IMR-90 (cell line): Measurements from ENCODE around the gene TXNL1. TPM values are rescaled to one million over a fixed set of nuclear protein-coding genes. Genes with fewer than 3 reads are reported as not detected.

Source experiments
- ATAC-seq: fragments of 200-7000 bp; cut with Tn5 transposase; 2 replicates; pipeline ENCODE4 v1.9.1; 2020; ENCODE audit warnings: low read depth, mild to moderate bottlenecking, moderate library complexity
- BruUV-seq: library from RNA; stranded (reverse); fragments of 400-500 nt; replicated peaks from 2 replicates; lab custom pipeline; 2021; lab: Mats Ljungman, UMichigan
- CTCF ChIA-PET: fragments of 300-600 bp; formaldehyde crosslinking; extraction: SDS; loops from one replicate; lab custom pipeline; 2021; ENCODE audit warnings: antibody characterized with exemption; lab: Yijun Ruan, JAX
- POLR2A ChIA-PET: fragments of 300-600 bp; sonication (Branson Sonifier 250); formaldehyde crosslinking; loops from one replicate; lab custom pipeline; 2022; ENCODE audit warnings: antibody characterized with exemption; ENCODE audit not compliant: unreplicated experiment; lab: Charles Lee
- DNase-seq: peaks from one replicate; pipeline ENCODE4 v3.0.0; 2013
- H2AFZ ChIP-seq: replicated peaks from 2 replicates; pipeline ENCODE3; 2013; ENCODE audit warnings: low read length, mild to moderate bottlenecking; ENCODE audit not compliant: poor library complexity
- H2AK5ac ChIP-seq: 2 replicates; pipeline ENCODE4 v1.6.1; 2013; ENCODE audit warnings: low read depth, low read length, inconsistent platforms
- H2AK9ac ChIP-seq: replicated peaks from 2 replicates; pipeline ENCODE3; 2013; ENCODE audit warnings: mild to moderate bottlenecking, low read depth, low read length, moderate library complexity; ENCODE audit not compliant: poor library complexity
- H2BK120ac ChIP-seq: 2 replicates; pipeline ENCODE4 v1.6.1; 2013; ENCODE audit warnings: low read depth, low read length, inconsistent platforms
- H2BK15ac ChIP-seq: 3 replicates; pipeline ENCODE4 v1.6.1; 2013; ENCODE audit warnings: low read depth, low read length, inconsistent platforms
- H2BK20ac ChIP-seq: 2 replicates; pipeline ENCODE4 v1.6.1; 2013; ENCODE audit warnings: low read depth, mild to moderate bottlenecking, inconsistent platforms, low read length, moderate library complexity
- H2BK5ac ChIP-seq: 2 replicates; pipeline ENCODE4 v1.6.1; 2013; ENCODE audit warnings: mild to moderate bottlenecking, low read depth, low read length, inconsistent platforms; ENCODE audit not compliant: poor library complexity, severe bottlenecking
- H3K14ac ChIP-seq: replicated peaks from 2 replicates; pipeline ENCODE4 v1.6.1; 2013; ENCODE audit warnings: low read depth, low read length, inconsistent platforms
- H3K18ac ChIP-seq: 2 replicates; pipeline ENCODE4 v1.6.1; 2013; ENCODE audit warnings: low read depth, low read length, control low read depth
- H3K23ac ChIP-seq: 2 replicates; pipeline ENCODE4 v1.6.1; 2013; ENCODE audit warnings: low read depth, low read length, inconsistent platforms
- H3K27ac ChIP-seq: 2 replicates; pipeline ENCODE4 v1.5.1; 2013; ENCODE audit warnings: mild to moderate bottlenecking, control low read depth, low read length; ENCODE audit not compliant: insufficient read depth
- H3K27me3 ChIP-seq: 2 replicates; pipeline ENCODE4 v1.6.1; 2013; ENCODE audit warnings: low read length; ENCODE audit not compliant: control insufficient read depth, insufficient read depth
- H3K36me3 ChIP-seq: 2 replicates; pipeline ENCODE4 v1.6.1; 2013; ENCODE audit warnings: low read length, mixed read lengths; ENCODE audit not compliant: control insufficient read depth, insufficient read depth
- H3K4ac ChIP-seq: 2 replicates; pipeline ENCODE4 v1.6.1; 2013; ENCODE audit warnings: low read depth, low read length, inconsistent platforms
- H3K4me1 ChIP-seq: 2 replicates; pipeline ENCODE4 v1.6.1; 2013; ENCODE audit warnings: low read length, mixed read lengths; ENCODE audit not compliant: control insufficient read depth, insufficient read depth
- H3K4me2 ChIP-seq: 2 replicates; pipeline ENCODE4 v1.6.1; 2013; ENCODE audit warnings: low read depth, mild to moderate bottlenecking, control low read depth, low read length, moderate library complexity
- H3K4me3 ChIP-seq: 2 replicates; pipeline ENCODE4 v1.5.1; 2013; ENCODE audit warnings: low read depth, mild to moderate bottlenecking, control low read depth, low read length, moderate library complexity; ENCODE audit not compliant: insufficient read depth
- H3K56ac ChIP-seq: 2 replicates; pipeline ENCODE4 v1.6.1; 2013; ENCODE audit warnings: low read length, inconsistent platforms; ENCODE audit not compliant: insufficient read depth; ENCODE audit errors: extremely low read depth
- H3K79me1 ChIP-seq, 2 experiments: 2 replicates each; pipeline ENCODE4 v1.6.1; 2013; ENCODE audit warnings: low read length in 2 of 2, inconsistent platforms in 1 of 2, low read depth in 1 of 2
- H3K9ac ChIP-seq: 2 replicates; pipeline ENCODE4 v1.6.1; 2013; ENCODE audit warnings: low read depth, low read length, control low read depth
- H3K9me1 ChIP-seq: 2 replicates; pipeline ENCODE4 v1.6.1; 2013; ENCODE audit warnings: low read length, inconsistent platforms; ENCODE audit not compliant: insufficient read depth
- H3K9me3 ChIP-seq: 2 replicates; pipeline ENCODE4 v1.6.1; 2013; ENCODE audit warnings: low read length; ENCODE audit not compliant: control insufficient read depth, insufficient read depth
- H4K20me1 ChIP-seq: 2 replicates; pipeline ENCODE4 v1.6.1; 2013; ENCODE audit warnings: low read length, inconsistent platforms; ENCODE audit not compliant: insufficient read depth
- H4K5ac ChIP-seq: 2 replicates; pipeline ENCODE4 v1.6.1; 2013; ENCODE audit warnings: mild to moderate bottlenecking, low read depth, low read length, control low read depth
- H4K8ac ChIP-seq, 2 experiments: 2 replicates each; pipeline ENCODE4 v1.6.1; 2013; ENCODE audit warnings: low read depth in 2 of 2, low read length in 2 of 2, control low read depth in 1 of 2, inconsistent platforms in 1 of 2
- H4K91ac ChIP-seq: 2 replicates; pipeline ENCODE4 v1.6.1; 2013; ENCODE audit warnings: low read depth, low read length, inconsistent platforms; ENCODE audit not compliant: insufficient read depth
- BHLHE40 ChIP-seq: fragments of 150-350 bp; IDR thresholded peaks from 2 replicates; pipeline ENCODE4 v1.6.1; 2016; ENCODE audit warnings: mild to moderate bottlenecking, low read depth, low read length
- CEBPB ChIP-seq: IDR thresholded peaks from 2 replicates; pipeline ENCODE4 v1.6.1; 2012; ENCODE audit warnings: low read depth, low read length, improper control_type of control experiment
- CHD1 ChIP-seq: IDR thresholded peaks from 2 replicates; pipeline ENCODE4 v1.6.1; 2012; ENCODE audit warnings: low read depth, low read length, improper control_type of control experiment
- MAFK ChIP-seq: IDR thresholded peaks from 2 replicates; pipeline ENCODE4 v1.6.1; 2012; ENCODE audit warnings: low read depth, low read length, improper control_type of control experiment
- MAZ ChIP-seq: IDR thresholded peaks from 2 replicates; pipeline ENCODE4 v1.6.1; 2012; ENCODE audit warnings: low read depth, mild to moderate bottlenecking, low read length, improper control_type of control experiment, moderate library complexity, borderline replicate concordance
- MXI1 ChIP-seq: IDR thresholded peaks from 2 replicates; pipeline ENCODE4 v1.6.1; 2012; ENCODE audit warnings: low read depth, mild to moderate bottlenecking, low read length, moderate library complexity, borderline replicate concordance
- NFE2L2 ChIP-seq: fragments of 150-350 bp; IDR thresholded peaks from 2 replicates; pipeline ENCODE4 v1.6.1; 2016; ENCODE audit warnings: low read depth, mild to moderate bottlenecking, low read length
- POLR2A ChIP-seq: IDR thresholded peaks from 2 replicates; pipeline ENCODE4 v1.6.1; 2012; ENCODE audit warnings: mild to moderate bottlenecking, low read depth, low read length
- RAD21 ChIP-seq: IDR thresholded peaks from 2 replicates; pipeline ENCODE4 v1.6.1; 2012; ENCODE audit warnings: low read length, improper control_type of control experiment
- RCOR1 ChIP-seq: IDR thresholded peaks from 2 replicates; pipeline ENCODE4 v1.6.1; 2012; ENCODE audit warnings: mild to moderate bottlenecking, low read length, improper control_type of control experiment; ENCODE audit not compliant: insufficient replicate concordance
- RFX5 ChIP-seq: IDR thresholded peaks from 2 replicates; pipeline ENCODE4 v1.8.0; 2012; ENCODE audit warnings: low read depth, mild to moderate bottlenecking, low read length, moderate library complexity
- SMC3 ChIP-seq: fragments of 150-350 bp; IDR thresholded peaks from 2 replicates; pipeline ENCODE4 v1.6.1; 2016; ENCODE audit warnings: low read depth, mild to moderate bottlenecking, antibody characterized with exemption, low read length, moderate library complexity
- WGBS, 2 experiments: methylation state at CpG; one replicate each; pipeline versions ENCODE4 v1.1.5 to v1.1.7; 2013; ENCODE audit warnings: missing lambda C conversion rate in 2 of 2; ENCODE audit not compliant: insufficient read length in 1 of 2; ENCODE audit errors: extremely low coverage in 2 of 2; 5-methylcytosine and 5-hydroxymethylcytosine counted together
- dilution Hi-C: fragments of 300-500 bp; cut with HindIII; formaldehyde crosslinking; loops from one replicate; pipeline ENCODE4 v1.14.3; 2018; ENCODE audit warnings: low sequenced_read_pairs; ENCODE audit not compliant: unreplicated experiment
- in situ Hi-C: fragments of 300-500 bp; cut with MboI; formaldehyde crosslinking; loops from 3 replicates; pipeline ENCODE4 v1.14.3; 2019; ENCODE audit warnings: low sequenced_read_pairs, inconsistent platforms, mixed read lengths
- intact Hi-C: fragments of 100-400 bp; cut with micrococcal nuclease; formaldehyde crosslinking; loops from 2 replicates; pipeline ENCODE4 v1.10.0; 2022
- polyA plus RNA-seq, 3 experiments: library from polyadenylated mRNA; depleted of rRNA; stranded (reverse); fragments of >200 nt; gene quantifications; 2 replicates each; pipeline ENCODE4 v1.2.3, GENCODE V29; 2012; ENCODE audit warnings: low replicate concordance in 1 of 3
- total RNA-seq: library from RNA; depleted of rRNA; stranded (reverse); fragments of >200 nt; gene quantifications from 2 replicates; pipeline ENCODE4 v1.2.3, GENCODE V29; 2012
- TF ChIP-seq, protein P1 (sequence below): fragments of 150-350 bp; IDR thresholded peaks from 2 replicates; pipeline ENCODE4 v1.6.1; 2017; ENCODE audit warnings: mild to moderate bottlenecking, antibody characterized with exemption, low read length, low read depth

Gene TXNL1
- total and polyA plus RNA-seq, 2 of the 4 experiments (the other 2 are of a cell fraction) = 38.7 to 62.5 TPM

DNA sequence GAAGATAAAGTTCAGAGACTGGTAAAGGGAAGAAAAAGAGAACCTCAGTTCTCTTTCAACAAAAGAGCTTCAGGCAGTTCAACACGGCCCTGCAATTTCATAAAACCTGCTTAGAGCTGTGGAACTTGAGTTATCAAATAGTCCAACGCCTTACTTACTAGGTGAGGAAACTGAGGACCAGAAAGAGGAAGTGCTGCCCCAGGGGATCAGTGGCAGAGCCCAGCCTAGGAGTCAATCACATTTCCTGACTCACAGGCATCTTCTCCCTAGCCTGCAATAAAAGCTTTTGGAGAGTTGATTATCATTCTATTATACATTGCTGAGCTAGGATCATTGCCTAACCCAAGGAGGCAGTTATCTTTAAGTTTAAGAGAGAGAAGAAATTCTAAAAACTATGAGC is 77.4 kb downstream of the TXNL1 start:
- Histone ChIP-seq H2AK5ac (no peak overlapping the region), H4K8ac (no peak overlapping the region), H3K56ac (no peak overlapping the region), H3K4me2 (no peak overlapping the region), H3K27ac (no peak overlapping the region), H3K23ac (no peak overlapping the region), H4K20me1 (no peaks in the 10 kb centered on the region), H3K36me3 (no peaks in the 10 kb centered on the region), H4K91ac (no peak overlapping the region), H3K14ac (no peak overlapping the region), H2AFZ (no peak overlapping the region), H2BK15ac (no peak overlapping the region), H3K18ac (no peak overlapping the region), H3K4ac (no peak overlapping the region), H3K9me1 (no peaks in the 10 kb centered on the region), H3K4me1 (peaks cover 2% of the 10 kb centered on the region; the same call in 1 of the 2 replicates), H2AK9ac (no peak overlapping the region), H2BK120ac (no peak overlapping the region), H3K27me3 (no peaks in the 10 kb centered on the region), H3K9me3 (no peaks in the 10 kb centered on the region), H2BK5ac (no peak overlapping the region), H3K9ac (no peak overlapping the region), H3K79me1 (no peaks in the 10 kb centered on the region), H4K5ac (no peak overlapping the region), H3K4me3 (no peak overlapping the region), H2BK20ac (no peak overlapping the region)
- intact Hi-C loops (no loop called here), in situ Hi-C loops (no loop called here), dilution Hi-C loops (no loop called here)
- no CpG with 5 or more reads among the region's 2 CpGs for WGBS, 2 experiments
- DNase-seq = no peak
- ChIA-PET POLR2A (no interaction called here), CTCF (no interaction called here)
- no peak for ATAC-seq
- BruUV-seq = no TSS peak
- TF ChIP-seq BHLHE40 (no peak), NFE2L2 (no peak), POLR2A (no peak), MAFK (no peak), SMC3 (no peak), RCOR1 (no peak), RFX5 (no peak), MAZ (no peak), MXI1 (no peak), CEBPB (no peak), CHD1 (no peak), RAD21 (no peak)
- TF ChIP-seq, protein P1, sequence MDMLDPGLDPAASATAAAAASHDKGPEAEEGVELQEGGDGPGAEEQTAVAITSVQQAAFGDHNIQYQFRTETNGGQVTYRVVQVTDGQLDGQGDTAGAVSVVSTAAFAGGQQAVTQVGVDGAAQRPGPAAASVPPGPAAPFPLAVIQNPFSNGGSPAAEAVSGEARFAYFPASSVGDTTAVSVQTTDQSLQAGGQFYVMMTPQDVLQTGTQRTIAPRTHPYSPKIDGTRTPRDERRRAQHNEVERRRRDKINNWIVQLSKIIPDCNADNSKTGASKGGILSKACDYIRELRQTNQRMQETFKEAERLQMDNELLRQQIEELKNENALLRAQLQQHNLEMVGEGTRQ = no peak
